Mesenchymal stem cell (in vitro differentiated cells and primary cell): ENCODE data around the gene CNOT6L.

Experiments used
- DNase-seq: peaks from one replicate; pipeline ENCODE4 v3.0.0-alpha.2; 2013
- H2AFZ ChIP-seq: one replicate; pipeline ENCODE4 v1.6.1; 2013; ENCODE audit warnings: low read depth, mild to moderate bottlenecking, control low read depth, inconsistent platforms, low read length, moderate library complexity
- H2AK5ac ChIP-seq: 2 replicates; pipeline ENCODE4 v1.6.1; 2013; ENCODE audit warnings: low read length, moderate library complexity, mild to moderate bottlenecking, inconsistent platforms; ENCODE audit not compliant: severe bottlenecking
- H2BK120ac ChIP-seq: one replicate; pipeline ENCODE4 v1.6.1; 2013; ENCODE audit warnings: low read depth, mild to moderate bottlenecking, inconsistent platforms, low read length, moderate library complexity
- H2BK12ac ChIP-seq, 2 experiments: one replicate each; pipeline ENCODE4 v1.6.1; 2013; ENCODE audit warnings: inconsistent platforms in 2 of 2, low read length in 2 of 2, mild to moderate bottlenecking in 2 of 2, moderate library complexity in 2 of 2, control low read depth in 1 of 2
- H2BK15ac ChIP-seq: one replicate; pipeline ENCODE4 v1.6.1; 2013; ENCODE audit warnings: mild to moderate bottlenecking, low read depth, inconsistent platforms; ENCODE audit not compliant: poor library complexity, severe bottlenecking
- H2BK5ac ChIP-seq: 2 replicates; pipeline ENCODE4 v1.6.1; 2013; ENCODE audit warnings: low read depth, mild to moderate bottlenecking, low read length, control low read depth, inconsistent platforms; ENCODE audit not compliant: poor library complexity, severe bottlenecking
- H3K14ac ChIP-seq, 2 experiments: one replicate each; pipeline ENCODE4 v1.6.1; 2013; ENCODE audit warnings: inconsistent platforms in 2 of 2, low read length in 2 of 2, control low read depth in 1 of 2, mild to moderate bottlenecking in 1 of 2, moderate library complexity in 1 of 2
- H3K18ac ChIP-seq, 2 experiments: one replicate each; pipeline ENCODE4 v1.6.1; 2013; ENCODE audit warnings: inconsistent platforms in 2 of 2, low read length in 2 of 2, control low read depth in 1 of 2, low read depth in 1 of 2, mild to moderate bottlenecking in 1 of 2
- H3K23ac ChIP-seq, 2 experiments: one replicate each; pipeline ENCODE4 v1.6.1; 2013; ENCODE audit warnings: inconsistent platforms in 2 of 2, low read length in 2 of 2, mild to moderate bottlenecking in 2 of 2, moderate library complexity in 2 of 2, control low read depth in 1 of 2
- H3K27ac ChIP-seq: 2 replicates; pipeline ENCODE4 v1.5.1; 2013; ENCODE audit warnings: mild to moderate bottlenecking, moderate library complexity, low read length, control low read depth, inconsistent platforms; ENCODE audit not compliant: poor library complexity, severe bottlenecking
- H3K27me3 ChIP-seq, 2 experiments: 2 replicates each; pipeline versions ENCODE4 v1.6.1 to v1.7.0; 2013; ENCODE audit warnings: low read length in 2 of 2, mild to moderate bottlenecking in 2 of 2, moderate library complexity in 2 of 2, control low read depth in 1 of 2, inconsistent platforms in 1 of 2; ENCODE audit not compliant: control insufficient read depth in 1 of 2, insufficient read depth in 1 of 2
- H3K36me3 ChIP-seq, 2 experiments: 2 replicates each; pipeline versions ENCODE4 v1.6.1 to v1.7.0; 2013; ENCODE audit warnings: low read length in 2 of 2, control low read depth in 1 of 2, inconsistent platforms in 1 of 2, low read depth in 1 of 2, mild to moderate bottlenecking in 1 of 2; ENCODE audit not compliant: insufficient read depth in 2 of 2, control insufficient read depth in 1 of 2
- H3K4ac ChIP-seq, 2 experiments: one replicate each; pipeline ENCODE4 v1.6.1; 2013; ENCODE audit warnings: inconsistent platforms in 2 of 2, low read length in 2 of 2, mild to moderate bottlenecking in 2 of 2, moderate library complexity in 2 of 2, control low read depth in 1 of 2, low read depth in 1 of 2
- H3K4me1 ChIP-seq: 2 replicates; pipeline ENCODE4 v1.6.1; 2013; ENCODE audit warnings: low read depth, low read length, control low read depth; ENCODE audit not compliant: control insufficient read depth, insufficient read depth
- H3K4me2 ChIP-seq: 2 replicates; pipeline ENCODE4 v1.6.1; 2013; ENCODE audit warnings: low read length, mild to moderate bottlenecking, inconsistent platforms; ENCODE audit not compliant: poor library complexity, severe bottlenecking
- H3K4me3 ChIP-seq, 2 experiments: 2 replicates each; pipeline versions ENCODE4 v1.5.1 to v1.7.0; 2013; ENCODE audit warnings: low read length in 2 of 2, mild to moderate bottlenecking in 2 of 2, control low read depth in 1 of 2, low read depth in 1 of 2; ENCODE audit not compliant: insufficient read depth in 1 of 2
- H3K79me1 ChIP-seq: replicated peaks from 2 replicates; pipeline ENCODE4 v1.6.1; 2013; ENCODE audit warnings: mild to moderate bottlenecking, control low read depth, low read length, inconsistent platforms; ENCODE audit not compliant: poor library complexity, severe bottlenecking
- H3K9ac ChIP-seq: 2 replicates; pipeline ENCODE4 v1.7.0; 2013; ENCODE audit warnings: mild to moderate bottlenecking, low read length, moderate library complexity
- H3K9me3 ChIP-seq: 2 replicates; pipeline ENCODE4 v1.7.0; 2013; ENCODE audit warnings: mild to moderate bottlenecking, low read length; ENCODE audit not compliant: control insufficient read depth
- H4K8ac ChIP-seq: one replicate; pipeline ENCODE4 v1.6.1; 2013; ENCODE audit warnings: inconsistent platforms, mild to moderate bottlenecking, low read length, moderate library complexity
- H4K91ac ChIP-seq: one replicate; pipeline ENCODE4 v1.6.1; 2013; ENCODE audit warnings: mild to moderate bottlenecking, low read length, inconsistent platforms
- WGBS: methylation state at CpG from one replicate; pipeline ENCODE4 v1.1.7; 2013; ENCODE audit warnings: mixed read lengths; 5-methylcytosine and 5-hydroxymethylcytosine counted together

CNOT6L gene

DNA sequence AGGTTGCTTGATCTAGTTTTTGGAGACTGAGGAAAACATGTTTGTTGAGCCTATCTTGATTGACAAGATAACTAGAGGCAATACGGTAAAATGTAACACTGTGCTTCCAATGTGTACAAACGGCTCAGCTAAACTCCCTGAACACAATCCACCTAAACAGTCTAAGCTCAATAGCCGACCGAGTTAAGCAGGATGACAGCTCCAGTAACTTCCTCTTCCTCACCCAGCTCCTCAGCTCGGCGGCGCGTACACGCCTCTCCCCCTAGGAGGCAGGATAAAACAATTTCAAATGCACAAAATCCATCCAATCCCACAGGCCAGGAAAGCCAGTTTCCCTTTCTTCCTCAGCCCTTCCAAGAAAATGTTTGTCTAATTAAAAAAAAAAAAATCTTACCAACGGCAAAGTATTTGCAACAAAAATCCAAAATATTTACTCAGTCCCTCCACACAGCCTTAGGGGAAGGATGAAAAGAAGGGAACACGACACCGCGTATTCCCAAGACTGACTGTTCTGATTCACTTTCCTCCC is 1.0 kb downstream of the CNOT6L start:
- Histone ChIP-seq H3K27me3 (no peaks in the 10 kb centered on the region), H3K79me1 (peaks cover 3% of the 10 kb centered on the region), H2BK5ac (peak overlapping the region; percentile 89), H2BK120ac (no peak overlapping the region), H3K27ac (peak overlapping the region; percentile 96), H3K18ac (peak overlapping the region; percentile 87 to 98), H3K14ac (peak overlapping the region in 1 of 2 experiments; percentile 37), H2AFZ (peak overlapping the region; percentile 29), H3K23ac (no peak overlapping the region), H2BK15ac (no peak overlapping the region), H3K4ac (no peak overlapping the region), H3K9me3 (no peaks in the 10 kb centered on the region), H3K9ac (peak overlapping the region; percentile 80), H3K4me1 (no peaks in the 10 kb centered on the region), H2BK12ac (no peak overlapping the region), H3K4me3 (peak overlapping the region; percentile 90 to 96), H4K91ac (peak overlapping the region; percentile 29), H3K4me2 (peak overlapping the region; percentile 75), H4K8ac (peak overlapping the region; percentile 73), H3K36me3 (no peaks in the 10 kb centered on the region), H2AK5ac (no peak overlapping the region)
- under 1% methylated on average over 13 of the region's 13 CpGs for WGBS
- DNase-seq: peak; percentile 90

DNA sequence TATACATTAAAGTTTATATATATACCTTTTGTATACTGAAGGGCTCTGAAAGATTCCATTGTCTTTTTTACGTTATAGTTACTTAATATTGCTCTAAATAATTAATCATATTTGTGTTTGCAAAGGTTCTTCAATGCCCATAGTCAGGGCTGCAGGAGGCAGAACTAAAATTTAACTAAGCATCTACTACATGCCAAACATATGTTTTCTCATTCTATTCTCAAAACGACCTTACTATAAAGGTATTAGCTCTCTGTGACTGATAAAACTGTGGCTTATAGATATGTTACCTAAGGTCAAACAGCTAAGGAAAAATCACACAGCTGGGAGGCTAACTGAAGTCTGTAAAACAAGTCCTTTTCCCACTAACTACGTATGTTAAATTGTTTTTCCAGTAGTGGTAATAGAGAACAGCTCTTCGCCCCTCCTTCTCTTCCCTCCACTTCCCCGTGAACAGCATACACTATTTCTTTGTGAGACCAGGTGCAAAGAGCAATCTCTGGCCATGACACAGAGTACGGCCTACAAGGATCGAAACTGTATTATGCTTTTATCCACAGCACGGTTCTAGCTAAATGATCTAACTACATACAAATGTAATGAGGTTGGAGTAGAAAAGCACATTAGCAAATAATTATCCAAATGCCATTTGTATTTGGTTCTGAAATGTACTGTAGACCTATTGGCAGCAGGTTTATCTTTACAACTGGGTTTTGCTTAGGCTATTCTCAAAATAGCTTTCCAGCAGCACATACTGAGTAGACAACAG is 1.7 kb downstream of the CNOT6L start:
- H3K4ac ChIP-seq: no peak overlapping the region
- H2BK15ac ChIP-seq: no peak overlapping the region
- no peak overlapping the region for H2BK12ac ChIP-seq
- H3K4me2 ChIP-seq: peak overlapping the region; percentile 75
- no peaks in the 10 kb centered on the region for H3K27me3 ChIP-seq
- H4K91ac ChIP-seq: no peak overlapping the region
- peaks cover 3% of the 10 kb centered on the region for H3K79me1 ChIP-seq
- 70% methylated on average over 4 of the region's 8 CpGs for WGBS
- H3K18ac ChIP-seq: no peak overlapping the region
- H3K23ac ChIP-seq: no peak overlapping the region
- H3K14ac ChIP-seq: no peak overlapping the region
- peak overlapping the region in 1 of 2 experiments; percentile 90 for H3K4me3 ChIP-seq
- no peaks in the 10 kb centered on the region for H3K9me3 ChIP-seq
- no peaks in the 10 kb centered on the region for H3K36me3 ChIP-seq
- H2BK5ac ChIP-seq: no peak overlapping the region
- H3K27ac ChIP-seq: peak overlapping the region; percentile 96
- no peak for DNase-seq
- H2AK5ac ChIP-seq: no peak overlapping the region
- H2AFZ ChIP-seq: no peak overlapping the region
- no peak overlapping the region for H4K8ac ChIP-seq
- no peaks in the 10 kb centered on the region for H3K4me1 ChIP-seq
- H2BK120ac ChIP-seq: no peak overlapping the region
- peak overlapping the region; percentile 80 for H3K9ac ChIP-seq

DNA sequence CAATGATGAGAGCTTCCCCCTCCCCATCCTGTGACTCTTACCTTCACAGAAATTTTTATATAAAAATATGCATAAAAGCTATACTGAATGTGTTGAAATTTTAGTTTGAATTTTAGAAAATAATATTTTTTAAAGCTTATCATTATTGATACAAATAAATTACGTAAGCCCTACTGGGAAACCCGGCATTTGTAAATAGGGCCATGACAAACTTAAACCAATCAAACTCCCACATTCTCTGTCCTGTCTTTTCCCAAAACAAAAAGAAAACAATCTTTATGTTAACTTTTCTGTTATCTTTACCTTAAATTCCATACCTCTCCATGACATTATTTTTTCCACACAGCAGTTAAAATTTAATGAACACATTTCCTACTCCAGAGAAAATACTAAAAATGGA is 2.6 kb downstream of the CNOT6L start:
- no peak overlapping the region for H3K4me2 ChIP-seq
- no peak overlapping the region for H3K27ac ChIP-seq
- H2BK120ac ChIP-seq: no peak overlapping the region
- no peaks in the 10 kb centered on the region for H3K27me3 ChIP-seq
- peak overlapping the region; percentile 80 for H3K9ac ChIP-seq
- H2BK5ac ChIP-seq: no peak overlapping the region
- no peak overlapping the region for H2AFZ ChIP-seq
- H3K23ac ChIP-seq: no peak overlapping the region
- WGBS: 98% methylated on average over 2 of the region's 2 CpGs
- H4K8ac ChIP-seq: no peak overlapping the region
- no peak overlapping the region for H2AK5ac ChIP-seq
- H3K79me1 ChIP-seq: peaks cover 3% of the 10 kb centered on the region
- DNase-seq: no peak
- no peak overlapping the region for H3K14ac ChIP-seq
- no peak overlapping the region for H3K4ac ChIP-seq
- H2BK15ac ChIP-seq: no peak overlapping the region
- H2BK12ac ChIP-seq: no peak overlapping the region
- no peak overlapping the region for H3K4me3 ChIP-seq
- H3K9me3 ChIP-seq: no peaks in the 10 kb centered on the region
- no peak overlapping the region for H4K91ac ChIP-seq
- no peaks in the 10 kb centered on the region for H3K4me1 ChIP-seq
- no peaks in the 10 kb centered on the region for H3K36me3 ChIP-seq
- H3K18ac ChIP-seq: no peak overlapping the region

DNA sequence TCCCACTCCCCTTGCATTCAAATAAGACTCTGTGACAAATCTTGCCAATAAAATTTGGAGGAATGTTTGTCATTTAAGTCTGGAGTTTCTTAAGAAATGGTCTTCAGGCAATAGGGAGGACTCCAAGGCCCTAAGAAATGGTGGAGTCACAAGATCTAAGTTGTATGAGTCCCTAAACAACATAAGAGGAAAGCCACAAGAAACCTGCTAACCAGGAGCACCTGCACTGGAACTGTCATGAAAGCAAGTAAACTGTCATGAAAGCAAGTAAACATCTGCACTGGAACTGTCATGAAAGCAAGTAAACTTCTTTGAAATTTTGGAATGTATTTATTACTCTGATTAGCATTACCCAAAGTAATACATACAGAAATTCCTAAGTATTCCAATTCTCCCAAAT is 3.5 kb downstream of the CNOT6L start:
- Histone ChIP-seq H4K8ac (no peak overlapping the region), H3K4ac (no peak overlapping the region), H3K79me1 (no peaks in the 10 kb centered on the region), H3K36me3 (no peaks in the 10 kb centered on the region), H2AFZ (no peak overlapping the region), H3K4me3 (no peak overlapping the region), H2BK12ac (no peak overlapping the region), H3K14ac (no peak overlapping the region), H3K4me1 (no peaks in the 10 kb centered on the region), H3K27me3 (no peaks in the 10 kb centered on the region), H4K91ac (no peak overlapping the region), H2BK15ac (no peak overlapping the region), H3K18ac (no peak overlapping the region), H2BK120ac (no peak overlapping the region), H3K9me3 (no peaks in the 10 kb centered on the region), H3K23ac (no peak overlapping the region), H3K4me2 (no peak overlapping the region), H2AK5ac (no peak overlapping the region), H3K9ac (no peak overlapping the region), H3K27ac (no peak overlapping the region), H2BK5ac (no peak overlapping the region)
- no peak for DNase-seq
